Measurements from ENCODE around the gene MYBPHL.

MYBPHL gene

DNA sequence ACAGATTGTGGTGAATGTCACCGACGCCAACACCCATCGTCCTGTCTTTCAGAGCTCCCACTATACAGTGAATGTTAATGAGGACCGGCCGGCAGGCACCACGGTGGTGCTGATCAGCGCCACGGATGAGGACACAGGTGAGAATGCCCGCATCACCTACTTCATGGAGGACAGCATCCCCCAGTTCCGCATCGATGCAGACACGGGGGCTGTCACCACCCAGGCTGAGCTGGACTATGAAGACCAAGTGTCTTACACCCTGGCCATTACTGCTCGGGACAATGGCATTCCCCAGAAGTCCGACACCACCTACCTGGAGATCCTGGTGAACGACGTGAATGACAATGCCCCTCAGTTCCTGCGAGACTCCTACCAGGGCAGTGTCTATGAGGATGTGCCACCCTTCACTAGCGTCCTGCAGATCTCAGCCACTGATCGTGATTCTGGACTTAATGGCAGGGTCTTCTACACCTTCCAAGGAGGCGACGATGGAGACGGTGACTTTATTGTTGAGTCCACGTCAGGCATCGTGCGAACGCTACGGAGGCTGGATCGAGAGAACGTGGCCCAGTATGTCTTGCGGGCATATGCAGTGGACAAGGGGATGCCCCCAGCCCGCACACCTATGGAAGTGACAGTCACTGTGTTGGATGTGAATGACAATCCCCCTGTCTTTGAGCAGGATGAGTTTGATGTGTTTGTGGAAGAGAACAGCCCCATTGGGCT is 54.5 kb downstream of the MYBPHL start:
- peak; percentile 13 for DNase-seq (ENCODE audit: low spot score)
- TF ChIP-seq, protein P1, sequence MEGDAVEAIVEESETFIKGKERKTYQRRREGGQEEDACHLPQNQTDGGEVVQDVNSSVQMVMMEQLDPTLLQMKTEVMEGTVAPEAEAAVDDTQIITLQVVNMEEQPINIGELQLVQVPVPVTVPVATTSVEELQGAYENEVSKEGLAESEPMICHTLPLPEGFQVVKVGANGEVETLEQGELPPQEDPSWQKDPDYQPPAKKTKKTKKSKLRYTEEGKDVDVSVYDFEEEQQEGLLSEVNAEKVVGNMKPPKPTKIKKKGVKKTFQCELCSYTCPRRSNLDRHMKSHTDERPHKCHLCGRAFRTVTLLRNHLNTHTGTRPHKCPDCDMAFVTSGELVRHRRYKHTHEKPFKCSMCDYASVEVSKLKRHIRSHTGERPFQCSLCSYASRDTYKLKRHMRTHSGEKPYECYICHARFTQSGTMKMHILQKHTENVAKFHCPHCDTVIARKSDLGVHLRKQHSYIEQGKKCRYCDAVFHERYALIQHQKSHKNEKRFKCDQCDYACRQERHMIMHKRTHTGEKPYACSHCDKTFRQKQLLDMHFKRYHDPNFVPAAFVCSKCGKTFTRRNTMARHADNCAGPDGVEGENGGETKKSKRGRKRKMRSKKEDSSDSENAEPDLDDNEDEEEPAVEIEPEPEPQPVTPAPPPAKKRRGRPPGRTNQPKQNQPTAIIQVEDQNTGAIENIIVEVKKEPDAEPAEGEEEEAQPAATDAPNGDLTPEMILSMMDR (IDR thresholded peaks at IDR 0.05; ENCODE audit: extremely low read depth, missing control alignments): no peak

DNA sequence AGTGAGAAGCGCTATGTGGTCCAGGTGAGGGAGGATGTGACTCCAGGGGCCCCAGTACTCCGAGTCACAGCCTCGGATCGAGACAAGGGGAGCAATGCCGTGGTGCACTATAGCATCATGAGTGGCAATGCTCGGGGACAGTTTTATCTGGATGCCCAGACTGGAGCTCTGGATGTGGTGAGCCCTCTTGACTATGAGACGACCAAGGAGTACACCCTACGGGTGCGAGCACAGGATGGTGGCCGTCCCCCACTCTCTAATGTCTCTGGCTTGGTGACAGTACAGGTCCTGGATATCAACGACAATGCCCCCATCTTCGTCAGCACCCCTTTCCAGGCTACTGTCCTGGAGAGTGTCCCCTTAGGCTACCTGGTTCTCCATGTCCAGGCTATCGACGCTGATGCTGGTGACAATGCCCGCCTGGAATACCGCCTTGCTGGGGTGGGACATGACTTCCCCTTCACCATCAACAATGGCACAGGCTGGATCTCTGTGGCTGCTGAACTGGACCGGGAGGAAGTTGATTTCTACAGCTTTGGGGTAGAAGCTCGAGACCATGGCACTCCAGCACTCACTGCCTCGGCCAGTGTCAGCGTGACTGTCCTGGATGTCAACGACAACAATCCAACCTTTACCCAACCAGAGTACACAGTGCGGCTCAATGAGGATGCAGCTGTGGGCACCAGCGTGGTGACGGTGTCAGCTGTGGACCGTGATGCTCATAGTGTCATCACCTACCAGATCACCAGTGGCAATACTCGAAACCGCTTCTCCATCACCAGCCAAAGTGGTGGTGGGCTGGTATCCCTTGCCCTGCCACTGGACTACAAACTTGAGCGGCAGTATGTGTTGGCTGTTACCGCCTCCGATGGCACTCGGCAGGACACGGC is 55.3 kb downstream of the MYBPHL start:
- DNase-seq (ENCODE audit: low spot score): peak; percentile 32
- TF ChIP-seq, protein P1 (IDR thresholded peaks at IDR 0.05; ENCODE audit: extremely low read depth, missing control alignments): no peak

DNA sequence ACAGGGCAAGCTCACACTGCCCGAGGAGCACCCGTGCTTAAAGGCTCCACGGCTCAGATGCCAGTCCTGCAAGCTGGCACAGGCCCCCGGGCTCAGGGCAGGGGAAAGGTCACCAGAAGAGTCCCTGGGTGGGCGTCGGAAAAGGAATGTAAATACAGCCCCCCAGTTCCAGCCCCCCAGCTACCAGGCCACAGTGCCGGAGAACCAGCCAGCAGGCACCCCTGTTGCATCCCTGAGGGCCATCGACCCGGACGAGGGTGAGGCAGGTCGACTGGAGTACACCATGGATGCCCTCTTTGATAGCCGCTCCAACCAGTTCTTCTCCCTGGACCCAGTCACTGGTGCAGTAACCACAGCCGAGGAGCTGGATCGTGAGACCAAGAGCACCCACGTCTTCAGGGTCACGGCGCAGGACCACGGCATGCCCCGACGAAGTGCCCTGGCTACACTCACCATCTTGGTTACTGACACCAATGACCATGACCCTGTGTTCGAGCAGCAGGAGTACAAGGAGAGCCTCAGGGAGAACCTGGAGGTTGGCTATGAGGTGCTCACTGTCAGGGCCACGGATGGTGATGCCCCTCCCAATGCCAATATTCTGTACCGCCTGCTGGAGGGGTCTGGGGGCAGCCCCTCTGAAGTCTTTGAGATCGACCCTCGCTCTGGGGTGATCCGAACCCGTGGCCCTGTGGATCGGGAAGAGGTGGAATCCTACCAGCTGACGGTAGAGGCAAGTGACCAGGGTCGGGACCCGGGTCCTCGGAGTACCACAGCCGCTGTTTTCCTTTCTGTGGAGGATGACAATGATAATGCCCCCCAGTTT is 56.1 kb downstream of the MYBPHL start:
- peak; percentile 31 for DNase-seq (ENCODE audit: low spot score)
- TF ChIP-seq, protein P1 (IDR thresholded peaks at IDR 0.05; ENCODE audit: extremely low read depth, missing control alignments): no peak

DNA sequence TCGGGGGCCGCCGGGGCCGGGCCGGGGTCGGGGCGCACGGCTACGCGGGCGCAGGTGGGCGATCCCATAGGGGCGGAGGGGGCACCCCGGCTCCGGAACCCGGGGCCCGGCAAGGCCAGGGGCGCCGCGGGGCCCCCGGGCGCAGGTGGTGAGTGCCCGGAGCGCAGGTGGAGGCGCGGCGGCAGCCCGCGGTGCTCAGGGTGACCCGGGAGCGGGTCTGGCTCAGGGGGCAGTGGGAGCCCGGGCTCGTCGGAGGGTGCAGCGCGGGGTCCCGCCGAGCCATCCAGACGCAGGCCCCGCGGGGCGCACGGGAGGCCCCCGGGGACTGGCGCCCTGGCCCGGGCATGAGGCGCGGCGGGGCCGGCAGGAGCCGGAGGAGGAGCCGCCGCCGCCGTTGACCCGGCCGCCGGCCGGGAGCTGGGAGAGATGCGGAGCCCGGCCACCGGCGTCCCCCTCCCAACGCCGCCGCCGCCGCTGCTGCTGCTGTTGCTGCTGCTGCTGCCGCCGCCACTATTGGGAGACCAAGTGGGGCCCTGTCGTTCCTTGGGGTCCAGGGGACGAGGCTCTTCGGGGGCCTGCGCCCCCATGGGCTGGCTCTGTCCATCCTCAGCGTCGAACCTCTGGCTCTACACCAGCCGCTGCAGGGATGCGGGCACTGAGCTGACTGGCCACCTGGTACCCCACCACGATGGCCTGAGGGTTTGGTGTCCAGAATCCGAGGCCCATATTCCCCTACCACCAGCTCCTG is 57.0 kb downstream of the MYBPHL start:
- DNase-seq (ENCODE audit: low spot score): no peak
- TF ChIP-seq, protein P1 (IDR thresholded peaks at IDR 0.05; ENCODE audit: extremely low read depth, missing control alignments): no peak

DNA sequence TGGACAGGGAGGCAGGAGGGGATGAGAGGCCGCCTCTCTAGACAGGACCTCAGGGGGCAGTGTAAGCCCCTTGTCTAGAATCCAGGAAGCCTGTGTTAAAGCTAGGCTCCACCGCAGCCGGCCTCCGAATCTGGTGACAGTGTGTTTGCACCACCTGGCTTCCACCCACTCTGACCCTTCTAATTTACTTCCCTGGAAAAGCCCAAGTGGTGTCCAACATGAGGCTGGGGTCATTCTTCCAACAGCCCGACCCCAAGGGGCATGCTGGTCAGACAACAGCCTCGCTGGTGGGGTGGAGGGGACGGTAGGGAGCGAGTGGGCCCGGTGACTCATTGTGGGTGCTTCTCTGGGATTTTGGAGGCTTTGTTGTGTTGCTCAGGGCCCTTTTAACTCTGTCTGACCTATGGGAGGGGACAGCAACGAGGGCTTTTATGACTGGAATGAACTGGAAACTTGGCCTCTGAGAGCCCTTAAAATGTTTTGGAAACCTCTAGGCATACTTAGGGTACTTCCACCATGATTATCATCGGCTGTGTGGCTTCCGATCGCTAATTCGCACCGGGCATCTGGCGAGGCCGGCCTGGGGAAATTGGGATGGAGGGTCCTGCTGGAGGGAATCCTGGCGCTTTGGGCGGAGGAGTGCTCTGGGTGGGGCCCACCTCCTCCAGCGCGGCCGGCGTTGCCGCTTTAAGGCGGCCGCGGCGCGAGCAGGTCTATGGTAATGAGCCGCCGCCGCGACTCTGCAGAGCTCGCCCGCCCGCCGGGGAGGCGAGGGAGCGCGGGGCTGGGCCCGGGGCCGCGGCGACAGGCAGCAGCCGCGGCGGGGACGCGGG is 57.8 kb downstream of the MYBPHL start, which contains the start of gene CELSR2:
TSS of gene CELSR2 (plus strand) at position 743 of the 833 bp plus-strand sequence. CDS start 541 bp downstream, outside the sequence.
- TF ChIP-seq, protein P1 (IDR thresholded peaks at IDR 0.05; ENCODE audit: extremely low read depth, missing control alignments): no peak
- DNase-seq (ENCODE audit: low spot score): peak; percentile 94

DNA sequence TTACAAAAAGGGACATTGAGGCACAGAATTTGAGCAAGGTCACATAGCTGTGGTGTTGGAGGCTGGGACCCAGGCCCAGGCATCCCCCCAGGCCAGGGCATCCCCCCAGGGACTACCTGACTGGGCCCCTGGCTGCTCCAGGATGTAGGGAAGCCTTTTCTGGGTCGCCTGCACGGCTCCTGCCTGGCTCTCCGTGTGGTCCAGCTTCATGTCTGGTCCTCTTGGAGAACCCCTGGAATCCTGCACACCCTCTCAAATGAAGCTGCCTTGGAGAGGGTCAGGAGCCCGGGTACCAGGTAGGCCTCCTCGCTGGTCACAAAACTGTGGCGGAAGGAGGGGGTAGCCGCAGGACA is 58.4 kb downstream of the MYBPHL start:
- TF ChIP-seq, protein P1 (IDR thresholded peaks at IDR 0.05; ENCODE audit: extremely low read depth, missing control alignments): no peak
- DNase-seq (ENCODE audit: low spot score): no peak
